WTC11 (cell line): ENCODE measurements around the gene BNIPL.

Source experiments
- CREM ChIP-seq: sonication (generic); formaldehyde crosslinking; IDR thresholded peaks from 2 replicates; pipeline ENCODE4 v1.8.1; 2022; ENCODE audit warnings: mild to moderate bottlenecking, missing genetic modification reagents, moderate library complexity
- SMAD4 ChIP-seq: sonication (generic); formaldehyde crosslinking; IDR thresholded peaks from 2 replicates; pipeline ENCODE4 v1.8.0; 2022; ENCODE audit warnings: mild to moderate bottlenecking, missing genetic modification reagents
- TP53 ChIP-seq: sonication (generic); formaldehyde crosslinking; IDR thresholded peaks from 2 replicates; pipeline ENCODE4 v1.8.1; 2023; ENCODE audit warnings: mild to moderate bottlenecking, missing genetic modification reagents
- ZNF232 ChIP-seq: sonication (generic); formaldehyde crosslinking; IDR thresholded peaks from 2 replicates; pipeline ENCODE4 v1.8.0; 2022; ENCODE audit warnings: mild to moderate bottlenecking, missing genetic modification reagents
- TF ChIP-seq, protein P1 (sequence below): sonication (generic); formaldehyde crosslinking; IDR thresholded peaks from 2 replicates; pipeline ENCODE4 v1.8.1; 2022; ENCODE audit warnings: mild to moderate bottlenecking, moderate library complexity, missing genetic modification reagents
- TF ChIP-seq, protein P2 (sequence below): sonication (generic); formaldehyde crosslinking; IDR thresholded peaks from 2 replicates; pipeline ENCODE4 v1.8.1; 2022; ENCODE audit warnings: low read depth, missing genetic modification reagents, borderline replicate concordance
- TF ChIP-seq, protein P3 (sequence below): fragments of 200-600 bp; IDR thresholded peaks from 2 replicates; pipeline ENCODE4 v1.8.0; 2022; ENCODE audit warnings: antibody characterized with exemption
- TF ChIP-seq, protein P4 (sequence below): sonication (generic); formaldehyde crosslinking; IDR thresholded peaks from 2 replicates; pipeline ENCODE4 v1.8.1; 2022; ENCODE audit warnings: mild to moderate bottlenecking, missing genetic modification reagents, moderate library complexity, borderline replicate concordance

DNA sequence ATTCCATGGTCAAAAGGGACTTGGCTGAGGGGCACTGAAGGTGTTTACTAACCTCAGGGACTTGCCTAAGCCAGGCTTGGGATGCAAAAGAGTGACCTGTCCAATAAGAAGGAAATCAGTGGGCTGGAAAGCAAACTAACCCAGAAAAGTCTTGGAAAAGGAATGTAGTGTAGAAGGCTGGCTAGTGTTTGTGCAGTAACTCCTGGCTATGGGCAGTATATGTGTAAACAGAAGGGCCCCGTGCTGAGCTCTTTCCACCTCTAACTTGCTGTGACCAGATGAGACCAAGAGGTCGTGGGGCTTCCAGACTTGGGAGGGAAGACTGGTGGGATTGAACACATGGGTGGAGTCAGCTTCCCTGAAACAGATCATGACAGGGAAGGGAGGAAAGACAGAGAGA is 33.8 kb upstream of the BNIPL start:
- TF ChIP-seq, protein P1, sequence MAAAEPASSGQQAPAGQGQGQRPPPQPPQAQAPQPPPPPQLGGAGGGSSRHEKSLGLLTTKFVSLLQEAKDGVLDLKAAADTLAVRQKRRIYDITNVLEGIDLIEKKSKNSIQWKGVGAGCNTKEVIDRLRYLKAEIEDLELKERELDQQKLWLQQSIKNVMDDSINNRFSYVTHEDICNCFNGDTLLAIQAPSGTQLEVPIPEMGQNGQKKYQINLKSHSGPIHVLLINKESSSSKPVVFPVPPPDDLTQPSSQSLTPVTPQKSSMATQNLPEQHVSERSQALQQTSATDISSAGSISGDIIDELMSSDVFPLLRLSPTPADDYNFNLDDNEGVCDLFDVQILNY (CRISPR knock-in tag): no peak
- TF ChIP-seq CREM: no peak
- no peak for TF ChIP-seq TP53 (CRISPR knock-in tag)
- TF ChIP-seq, protein P2, sequence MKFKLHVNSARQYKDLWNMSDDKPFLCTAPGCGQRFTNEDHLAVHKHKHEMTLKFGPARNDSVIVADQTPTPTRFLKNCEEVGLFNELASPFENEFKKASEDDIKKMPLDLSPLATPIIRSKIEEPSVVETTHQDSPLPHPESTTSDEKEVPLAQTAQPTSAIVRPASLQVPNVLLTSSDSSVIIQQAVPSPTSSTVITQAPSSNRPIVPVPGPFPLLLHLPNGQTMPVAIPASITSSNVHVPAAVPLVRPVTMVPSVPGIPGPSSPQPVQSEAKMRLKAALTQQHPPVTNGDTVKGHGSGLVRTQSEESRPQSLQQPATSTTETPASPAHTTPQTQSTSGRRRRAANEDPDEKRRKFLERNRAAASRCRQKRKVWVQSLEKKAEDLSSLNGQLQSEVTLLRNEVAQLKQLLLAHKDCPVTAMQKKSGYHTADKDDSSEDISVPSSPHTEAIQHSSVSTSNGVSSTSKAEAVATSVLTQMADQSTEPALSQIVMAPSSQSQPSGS (CRISPR knock-in tag): no peak
- TF ChIP-seq, protein P3, sequence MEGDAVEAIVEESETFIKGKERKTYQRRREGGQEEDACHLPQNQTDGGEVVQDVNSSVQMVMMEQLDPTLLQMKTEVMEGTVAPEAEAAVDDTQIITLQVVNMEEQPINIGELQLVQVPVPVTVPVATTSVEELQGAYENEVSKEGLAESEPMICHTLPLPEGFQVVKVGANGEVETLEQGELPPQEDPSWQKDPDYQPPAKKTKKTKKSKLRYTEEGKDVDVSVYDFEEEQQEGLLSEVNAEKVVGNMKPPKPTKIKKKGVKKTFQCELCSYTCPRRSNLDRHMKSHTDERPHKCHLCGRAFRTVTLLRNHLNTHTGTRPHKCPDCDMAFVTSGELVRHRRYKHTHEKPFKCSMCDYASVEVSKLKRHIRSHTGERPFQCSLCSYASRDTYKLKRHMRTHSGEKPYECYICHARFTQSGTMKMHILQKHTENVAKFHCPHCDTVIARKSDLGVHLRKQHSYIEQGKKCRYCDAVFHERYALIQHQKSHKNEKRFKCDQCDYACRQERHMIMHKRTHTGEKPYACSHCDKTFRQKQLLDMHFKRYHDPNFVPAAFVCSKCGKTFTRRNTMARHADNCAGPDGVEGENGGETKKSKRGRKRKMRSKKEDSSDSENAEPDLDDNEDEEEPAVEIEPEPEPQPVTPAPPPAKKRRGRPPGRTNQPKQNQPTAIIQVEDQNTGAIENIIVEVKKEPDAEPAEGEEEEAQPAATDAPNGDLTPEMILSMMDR: no peak
- TF ChIP-seq, protein P4, sequence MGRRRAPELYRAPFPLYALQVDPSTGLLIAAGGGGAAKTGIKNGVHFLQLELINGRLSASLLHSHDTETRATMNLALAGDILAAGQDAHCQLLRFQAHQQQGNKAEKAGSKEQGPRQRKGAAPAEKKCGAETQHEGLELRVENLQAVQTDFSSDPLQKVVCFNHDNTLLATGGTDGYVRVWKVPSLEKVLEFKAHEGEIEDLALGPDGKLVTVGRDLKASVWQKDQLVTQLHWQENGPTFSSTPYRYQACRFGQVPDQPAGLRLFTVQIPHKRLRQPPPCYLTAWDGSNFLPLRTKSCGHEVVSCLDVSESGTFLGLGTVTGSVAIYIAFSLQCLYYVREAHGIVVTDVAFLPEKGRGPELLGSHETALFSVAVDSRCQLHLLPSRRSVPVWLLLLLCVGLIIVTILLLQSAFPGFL: no peak
- no peak for TF ChIP-seq SMAD4 (CRISPR knock-in tag)
- no peak for TF ChIP-seq ZNF232 (CRISPR knock-in tag)
